ENCODE measurements around the gene ZNF154.
"Not testable (repeated sequence)": the region's sequence is repeated elsewhere in the genome, so short reads cannot be mapped to it uniquely, and the experiment has no call there.

The ZNF154 gene

DNA sequence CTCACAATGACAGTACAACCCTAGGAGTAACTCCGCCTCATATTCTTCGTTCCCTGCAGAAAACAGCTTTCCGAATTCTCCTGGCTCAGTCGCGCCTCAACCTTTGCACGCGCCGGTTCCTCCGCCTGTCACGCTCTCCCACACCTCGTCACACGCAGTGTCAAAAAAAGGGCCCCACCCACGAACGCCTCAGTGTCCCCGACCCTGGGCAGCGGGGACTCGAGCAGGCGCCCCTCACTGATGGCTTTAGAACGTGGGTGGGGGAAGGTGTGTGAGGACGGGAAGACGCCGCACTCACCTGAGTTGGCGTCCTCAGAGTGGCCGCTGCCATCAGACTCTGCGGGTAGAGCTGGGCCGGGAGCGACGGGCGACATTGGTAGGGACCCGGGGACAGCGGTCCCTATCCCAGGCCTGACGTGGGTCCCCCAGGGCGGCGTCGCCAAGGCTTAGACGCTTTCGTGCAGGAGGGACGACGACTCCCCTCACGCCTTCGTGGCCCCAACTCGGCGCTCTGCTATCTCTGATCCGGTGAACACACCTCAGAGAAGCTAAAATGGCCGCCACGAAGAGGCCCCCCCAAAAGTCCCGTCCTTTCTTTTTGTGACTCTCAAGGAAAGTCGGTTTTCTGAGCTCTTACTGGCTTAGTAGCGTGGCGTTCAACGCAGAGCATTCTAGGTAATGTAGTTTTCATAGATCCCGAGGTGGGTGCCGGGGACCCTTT lies at the start of gene ZNF154:
ZNF154 (minus strand) TSS at position 564 of the 721 bp plus-strand sequence; CDS start at position 331, 233 bp downstream.
- peak; percentile 3 for DNase-seq (ENCODE audit: low read depth)

DNA sequence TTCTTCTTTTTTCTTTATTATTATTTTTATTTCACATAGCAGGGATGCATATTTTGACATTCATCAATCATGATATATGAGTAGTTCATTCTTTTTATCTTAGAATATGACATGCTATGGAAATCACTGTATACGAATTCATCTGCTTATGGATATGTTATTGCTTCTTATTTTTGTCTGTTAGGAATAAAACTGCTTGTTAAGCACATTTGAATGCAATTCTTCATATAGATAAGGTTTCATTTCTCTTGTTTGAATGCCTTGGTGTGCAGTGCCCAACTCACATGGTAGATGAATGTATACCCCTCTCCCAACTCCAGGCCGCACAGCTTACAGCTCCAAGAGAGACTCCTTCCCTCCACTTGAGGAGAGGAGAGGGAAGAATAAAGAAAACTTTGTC lies 48.9 kb upstream of the ZNF154 start:
- no peak for DNase-seq (ENCODE audit: low read depth)

GRCh38 chr19:57755031-57755430 lies 46.0 kb upstream of the ZNF154 start:
- DNase-seq (ENCODE audit: low read depth): no peak

DNA sequence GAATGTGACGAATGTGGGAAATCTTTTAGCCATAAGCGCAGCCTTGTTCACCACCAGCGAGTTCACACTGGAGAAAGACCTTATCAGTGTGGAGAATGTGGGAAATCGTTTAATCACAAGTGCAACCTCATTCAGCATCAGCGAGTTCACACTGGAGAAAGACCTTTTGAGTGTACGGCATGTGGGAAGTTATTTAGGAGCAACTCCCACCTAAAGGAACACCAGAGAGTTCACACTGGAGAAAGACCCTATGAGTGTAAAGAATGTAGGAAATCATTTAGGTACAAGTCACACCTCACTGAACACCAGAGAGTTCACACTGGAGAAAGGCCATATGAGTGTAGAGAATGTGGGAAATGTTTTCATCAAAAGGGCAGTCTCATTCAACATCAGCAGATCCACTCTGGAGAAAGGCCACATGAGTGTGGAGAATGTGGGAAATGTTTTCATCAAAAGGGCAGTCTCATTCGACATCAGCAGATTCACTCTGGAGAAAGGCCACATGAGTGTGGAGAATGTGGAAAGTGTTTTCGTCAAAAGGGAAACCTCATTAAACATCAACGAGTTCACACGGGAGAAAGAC lies 45.2 kb upstream of the ZNF154 start:
- DNase-seq (ENCODE audit: low read depth): no peak

- no peak for DNase-seq (ENCODE audit: low read depth)
Observed at GRCh38 chr19:57748029-57748428, 39.0 kb upstream of the ZNF154 start.

DNA sequence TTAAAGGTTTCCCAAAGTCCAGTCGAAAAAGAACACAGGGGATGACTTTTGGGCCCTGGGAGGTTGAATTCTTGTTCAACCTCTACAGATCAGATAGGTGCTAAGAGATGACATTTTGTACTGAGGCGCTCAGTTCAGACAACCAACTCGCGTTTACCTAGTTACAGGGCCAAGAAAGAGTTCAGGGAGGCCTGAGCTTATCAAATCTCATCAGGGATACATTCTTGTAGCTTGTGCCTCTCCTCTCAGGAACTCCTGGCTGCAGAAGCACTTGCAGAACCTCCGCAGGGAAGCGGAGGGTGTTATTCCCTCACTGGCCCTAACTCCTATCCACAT lies 38.4 kb upstream of the ZNF154 start:
- no peak for DNase-seq (ENCODE audit: low read depth)

DNA sequence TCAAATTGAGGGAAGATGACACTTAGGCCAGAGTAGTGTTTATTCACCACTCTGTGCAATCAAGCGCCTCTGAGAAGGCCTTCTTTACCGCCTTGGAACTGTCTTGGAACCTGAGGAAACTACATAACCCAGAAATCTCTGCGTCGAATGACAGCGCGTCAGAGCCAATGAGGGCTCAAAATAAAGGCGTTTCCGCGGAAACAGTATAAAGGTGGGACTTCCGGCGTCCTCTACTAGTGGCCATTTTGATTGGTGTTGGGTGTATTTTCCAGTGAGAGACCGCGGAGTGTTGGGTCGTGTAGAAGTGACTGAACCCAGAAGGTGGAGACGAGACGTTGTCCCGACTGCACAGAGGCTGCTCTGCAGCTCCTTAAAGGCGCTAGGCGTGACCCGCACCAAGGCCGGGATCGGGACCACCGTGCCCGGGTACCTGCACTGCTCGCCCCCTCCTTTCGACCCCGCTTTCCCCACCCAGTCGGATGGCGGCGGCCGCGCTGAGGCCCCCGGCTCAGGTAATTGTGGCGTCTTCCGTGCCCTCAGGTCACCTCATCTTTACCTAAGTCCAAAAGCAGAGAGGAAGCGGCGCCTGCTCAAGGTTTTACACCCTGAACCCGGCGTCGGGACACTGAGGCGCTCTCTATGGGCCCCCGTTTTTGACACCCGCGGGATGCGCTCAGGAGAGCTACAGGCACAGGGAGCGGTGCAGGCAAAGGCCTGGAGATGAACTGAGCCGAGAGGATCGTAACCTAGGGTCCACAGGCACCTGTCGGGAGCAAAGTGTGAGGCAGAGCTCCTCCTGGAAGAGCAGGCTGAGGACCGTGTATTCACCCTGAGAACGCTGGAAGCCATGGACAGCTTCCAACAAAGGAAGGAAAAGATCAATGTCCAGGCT lies 37.8 kb upstream of the ZNF154 start, which contains the start of gene ZNF776:
ZNF776 (plus strand) TSS at position 236 of the 892 bp plus-strand sequence; CDS start at position 480, 244 bp downstream.
- peak; percentile 67 for DNase-seq (ENCODE audit: low read depth)

DNA sequence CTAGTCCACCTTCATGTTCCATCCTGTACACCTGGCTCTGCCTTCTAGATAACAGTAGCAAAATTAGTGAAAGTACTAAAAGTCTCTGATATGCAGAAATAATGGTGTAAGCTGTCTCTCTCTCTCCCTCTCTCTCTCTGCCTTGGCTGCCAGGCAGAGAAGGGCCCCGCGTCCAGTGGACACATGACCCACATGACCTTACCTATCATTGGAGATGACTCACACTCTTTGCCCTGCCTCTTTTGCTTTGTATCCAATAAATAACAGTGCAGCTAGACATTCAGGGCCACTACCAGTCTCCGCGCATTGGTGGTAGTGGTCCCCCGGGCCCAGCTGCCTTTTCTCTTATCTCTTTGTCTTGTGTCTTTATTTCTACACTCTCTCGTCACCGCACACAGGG lies 29.8 kb upstream of the ZNF154 start:
- not testable (repeated sequence) for DNase-seq (ENCODE audit: low read depth)

- peak; percentile 6 for DNase-seq (ENCODE audit: low read depth)
Observed at GRCh38 chr19:57738320-57738719, 29.3 kb upstream of the ZNF154 start.

GRCh38 chr19:57720878-57721277 lies 11.9 kb upstream of the ZNF154 start:
- no peak for DNase-seq (ENCODE audit: low read depth)

- DNase-seq (ENCODE audit: low read depth): no peak
Observed at GRCh38 chr19:57719901-57720519, 11.0 kb upstream of the ZNF154 start.

GRCh38 chr19:57719424-57719823 lies 10.4 kb upstream of the ZNF154 start:
- no peak for DNase-seq (ENCODE audit: low read depth)

DNA sequence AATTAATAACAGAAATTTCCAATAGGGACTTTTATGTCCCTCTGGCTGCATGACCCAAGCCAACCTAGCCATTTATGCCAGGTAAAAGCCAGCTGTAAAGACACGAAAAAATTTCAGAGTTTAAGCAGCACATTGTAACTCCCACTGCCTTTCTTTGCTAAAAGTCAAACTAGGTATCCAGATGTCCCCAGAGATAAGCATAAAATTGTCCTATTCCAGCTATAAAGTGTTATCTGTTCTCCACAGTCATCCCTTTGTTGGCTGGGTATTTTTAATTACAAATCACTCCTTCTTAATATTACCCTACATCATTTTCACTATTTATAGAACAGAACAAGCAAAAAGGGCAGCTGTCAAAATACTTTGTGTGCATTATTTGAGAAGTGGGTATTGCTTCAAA lies 3.2 kb upstream of the ZNF154 start:
- no peak for DNase-seq (ENCODE audit: low read depth)

GRCh38 chr19:57709616-57710015 lies 612 bp upstream of the ZNF154 start:
- DNase-seq (ENCODE audit: low read depth): no peak

DNA sequence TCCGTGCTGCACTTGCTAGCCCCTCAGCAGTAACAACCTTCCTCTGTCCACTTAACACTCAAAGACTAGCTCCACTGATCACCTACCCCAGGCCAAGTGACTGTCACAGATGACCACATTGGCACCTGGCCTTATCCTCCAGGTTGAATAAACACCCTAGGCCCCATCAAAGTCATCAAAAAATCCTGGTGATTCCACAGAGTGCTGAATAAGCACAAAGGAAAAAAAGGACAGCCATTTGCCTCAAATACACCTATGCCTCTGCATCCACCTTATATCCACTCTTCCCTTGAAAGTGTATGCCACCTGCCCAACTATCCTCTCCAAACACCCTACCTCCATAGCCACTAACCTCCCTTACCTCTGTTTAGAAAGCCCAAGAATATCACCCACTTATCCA lies 2.7 kb downstream of the ZNF154 start:
- DNase-seq (ENCODE audit: low read depth): no peak

DNA sequence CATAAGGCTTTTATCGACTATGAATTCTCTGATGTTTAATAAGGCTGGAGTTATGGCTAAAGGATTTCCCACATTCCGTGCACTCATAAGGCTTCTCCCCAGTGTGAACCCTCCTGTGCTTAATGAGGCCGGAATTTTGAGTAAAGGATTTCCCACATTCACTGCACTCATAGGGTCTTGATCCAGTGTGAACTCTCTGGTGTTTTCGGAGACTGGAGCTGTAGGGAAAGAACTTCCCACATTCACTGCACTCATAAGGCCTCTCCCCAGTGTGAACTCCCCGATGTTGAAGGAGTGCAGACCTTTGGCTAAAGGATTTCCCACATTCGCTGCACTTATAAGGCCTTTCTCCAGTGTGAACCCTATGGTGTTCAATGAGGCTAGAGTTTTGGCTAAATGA lies 7.4 kb downstream of the ZNF154 start:
- DNase-seq (ENCODE audit: low read depth): no peak

- DNase-seq (ENCODE audit: low read depth): no peak
Observed at GRCh38 chr19:57689750-57690149, 19.3 kb downstream of the ZNF154 start.

DNA sequence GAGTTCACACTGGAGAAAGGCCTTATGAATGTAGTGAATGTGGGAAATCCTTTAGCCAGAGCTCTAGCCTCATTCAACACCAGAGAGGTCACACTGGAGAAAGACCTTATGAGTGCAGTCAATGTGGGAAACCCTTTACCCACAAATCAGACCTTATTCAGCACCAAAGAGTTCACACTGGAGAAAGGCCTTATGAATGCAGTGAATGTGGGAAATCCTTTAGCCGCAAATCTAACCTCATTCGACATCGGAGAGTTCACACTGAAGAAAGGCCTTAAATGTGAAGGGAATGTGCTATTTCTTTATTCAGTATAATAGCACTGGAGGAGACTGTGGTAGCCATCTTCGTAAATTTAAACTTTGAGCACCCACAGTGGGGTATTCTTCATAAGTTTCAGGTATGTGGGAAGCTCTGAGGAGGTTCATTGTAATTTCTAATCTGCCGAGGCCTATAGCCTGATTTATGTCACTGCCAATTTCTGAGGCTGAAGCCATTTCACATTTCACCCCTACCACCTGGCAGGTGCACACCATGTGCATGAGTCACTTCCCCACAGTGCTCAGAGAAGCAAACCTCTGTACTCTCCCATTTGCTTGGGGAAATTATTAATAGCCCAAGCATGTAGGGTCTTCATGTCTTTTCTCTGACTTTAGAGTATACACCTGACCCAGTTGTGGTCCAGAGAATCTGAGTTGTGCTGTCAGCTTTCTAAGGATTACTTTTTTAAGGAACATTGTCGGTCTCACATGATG lies 20.8 kb downstream of the ZNF154 start:
- DNase-seq (ENCODE audit: low read depth): no peak

DNA sequence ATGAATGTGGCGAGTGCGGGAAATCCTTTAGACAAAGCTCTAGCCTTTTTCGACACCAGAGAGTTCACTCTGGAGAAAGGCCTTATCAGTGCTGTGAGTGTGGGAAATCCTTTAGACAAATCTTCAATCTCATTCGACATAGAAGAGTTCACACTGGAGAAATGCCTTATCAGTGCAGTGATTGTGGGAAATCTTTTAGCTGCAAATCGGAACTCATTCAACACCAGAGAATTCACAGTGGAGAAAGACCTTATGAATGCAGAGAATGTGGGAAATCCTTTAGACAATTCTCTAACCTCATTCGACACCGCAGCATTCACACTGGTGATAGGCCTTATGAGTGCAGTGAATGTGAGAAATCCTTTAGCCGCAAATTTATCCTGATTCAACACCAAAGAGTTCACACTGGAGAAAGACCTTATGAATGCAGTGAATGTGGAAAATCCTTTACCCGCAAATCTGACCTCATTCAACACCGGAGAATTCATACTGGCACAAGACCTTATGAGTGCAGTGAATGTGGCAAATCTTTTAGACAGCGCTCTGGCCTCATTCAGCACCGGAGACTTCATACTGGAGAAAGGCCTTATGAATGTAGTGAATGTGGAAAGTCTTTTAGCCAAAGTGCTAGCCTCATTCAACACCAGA lies 21.5 kb downstream of the ZNF154 start:
- no peak for DNase-seq (ENCODE audit: low read depth)

DNA sequence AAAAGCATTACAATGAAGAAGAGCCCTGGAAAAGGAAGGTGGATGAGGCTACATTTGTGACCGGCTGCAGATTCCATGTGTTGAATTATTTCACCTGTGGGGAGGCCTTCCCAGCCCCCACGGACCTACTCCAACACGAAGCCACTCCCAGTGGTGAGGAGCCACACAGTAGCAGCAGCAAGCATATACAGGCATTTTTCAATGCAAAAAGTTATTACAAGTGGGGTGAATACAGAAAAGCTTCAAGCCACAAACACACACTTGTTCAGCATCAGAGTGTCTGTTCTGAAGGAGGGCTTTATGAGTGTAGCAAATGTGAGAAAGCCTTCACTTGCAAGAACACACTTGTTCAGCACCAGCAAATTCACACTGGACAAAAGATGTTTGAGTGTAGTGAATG lies 22.3 kb downstream of the ZNF154 start:
- DNase-seq (ENCODE audit: low read depth): no peak

DNA sequence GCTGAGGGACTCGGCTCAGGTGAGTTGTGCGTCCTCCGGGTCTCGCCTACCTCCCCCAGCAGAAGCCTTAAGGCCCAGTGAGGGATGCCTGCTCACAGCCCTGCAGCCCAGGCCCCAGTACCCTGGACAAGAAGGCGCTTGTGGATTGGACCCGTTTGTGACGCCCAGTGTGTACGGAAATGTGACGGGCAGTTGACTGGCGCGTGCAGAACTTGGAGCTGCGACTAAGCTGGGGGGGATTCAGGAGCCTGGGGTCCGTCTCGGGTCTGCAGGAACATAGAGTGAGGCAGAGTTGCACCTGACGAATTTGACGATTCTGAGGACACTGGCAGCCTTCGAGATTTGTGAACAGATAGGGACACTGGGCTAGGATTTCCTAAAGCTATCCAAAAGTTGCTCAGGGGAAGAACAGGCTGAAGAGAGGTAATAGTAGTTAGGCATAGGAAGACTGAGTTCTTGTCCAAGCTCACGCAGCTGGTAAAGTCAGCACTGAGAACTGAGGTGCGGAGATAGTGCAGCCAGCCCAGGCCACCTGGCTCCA lies 26.7 kb downstream of the ZNF154 start:
- DNase-seq (ENCODE audit: low read depth): no peak
